HepG2 (cell line): Measurements from ENCODE around the gene GPS1. TPM values are rescaled to one million over a fixed set of nuclear protein-coding genes. Genes with fewer than 3 reads are reported as not detected.

Experiments
- CBX5 ChIP-seq: sonication (generic); formaldehyde crosslinking; IDR thresholded peaks from 2 replicates; pipeline ENCODE4 v1.4.0; 2020; ENCODE audit warnings: missing genetic modification reagents, borderline replicate concordance
- GLMP ChIP-seq: sonication (generic); formaldehyde crosslinking; IDR thresholded peaks from 2 replicates; pipeline ENCODE4 v1.9.0; 2021; ENCODE audit warnings: missing genetic modification reagents, mild to moderate bottlenecking, borderline replicate concordance
- MAZ ChIP-seq, 2 experiments: sonication (generic) in 1 of 2; formaldehyde crosslinking in 1 of 2; IDR thresholded peaks; 2 replicates each; pipeline versions ENCODE4 v1.5.0 to v1.6.1; 2012 to 2020; ENCODE audit warnings: low read depth in 2 of 2, mild to moderate bottlenecking in 2 of 2, borderline replicate concordance in 1 of 2, improper control_type of control experiment in 1 of 2, low read length in 1 of 2, missing genetic modification reagents in 1 of 2, moderate library complexity in 1 of 2
- MTERF4 ChIP-seq: sonication (generic); formaldehyde crosslinking; IDR thresholded peaks from 2 replicates; pipeline ENCODE4 v1.8.0; 2023; ENCODE audit warnings: mild to moderate bottlenecking, missing genetic modification reagents
- NONO ChIP-seq, 2 experiments: fragments of 450-650 bp in 1 of 2; sonication (generic) in 1 of 2; formaldehyde crosslinking in 1 of 2; IDR thresholded peaks in 1 of 2; conservative IDR thresholded peaks in 1 of 2; 2 replicates each; pipeline versions ENCODE4 v1.6.1 to v1.8.0; 2017 to 2022; ENCODE audit warnings: mild to moderate bottlenecking in 1 of 2, missing genetic modification reagents in 1 of 2, moderate library complexity in 1 of 2
- PAX8 ChIP-seq: sonication (generic); formaldehyde crosslinking; IDR thresholded peaks from 2 replicates; pipeline ENCODE4 v1.8.0; 2022; ENCODE audit warnings: mild to moderate bottlenecking, missing genetic modification reagents, borderline replicate concordance
- PHB2 ChIP-seq: fragments of 450-650 bp; IDR thresholded peaks from 2 replicates; pipeline ENCODE4 v1.6.1; 2018; ENCODE audit not compliant: partially characterized antibody
- TARDBP ChIP-seq: sonication (generic); formaldehyde crosslinking; IDR thresholded peaks from 2 replicates; pipeline ENCODE4 v1.8.0; 2022; ENCODE audit warnings: mild to moderate bottlenecking, missing genetic modification reagents
- TCF7 ChIP-seq: sonication (generic); IDR thresholded peaks from 2 replicates; pipeline ENCODE4 v1.6.1; 2016; ENCODE audit warnings: antibody characterized with exemption, low read depth
- ZHX1 ChIP-seq: sonication (generic); formaldehyde crosslinking; IDR thresholded peaks from 2 replicates; pipeline ENCODE4 v1.8.1; 2022; ENCODE audit warnings: low read depth, mild to moderate bottlenecking, missing genetic modification reagents
- ZMYM4 ChIP-seq: sonication (generic); formaldehyde crosslinking; IDR thresholded peaks from 2 replicates; pipeline ENCODE4 v1.8.1; 2023; ENCODE audit warnings: mild to moderate bottlenecking, missing genetic modification reagents
- ZNF136 ChIP-seq: sonication (generic); formaldehyde crosslinking; IDR thresholded peaks from 2 replicates; pipeline ENCODE4 v1.8.1; 2022; ENCODE audit warnings: low read depth, mild to moderate bottlenecking, moderate library complexity, missing genetic modification reagents
- ZNF292 ChIP-seq: sonication (generic); formaldehyde crosslinking; IDR thresholded peaks from 2 replicates; pipeline ENCODE4 v1.8.1; 2022; ENCODE audit warnings: mild to moderate bottlenecking, low read depth, missing genetic modification reagents, borderline replicate concordance
- ZNF317 ChIP-seq: sonication (generic); formaldehyde crosslinking; IDR thresholded peaks from 2 replicates; pipeline ENCODE4 v1.5.0; 2020; ENCODE audit warnings: mild to moderate bottlenecking, missing genetic modification reagents
- ZNF414 ChIP-seq: sonication (generic); formaldehyde crosslinking; IDR thresholded peaks from 2 replicates; pipeline ENCODE4 v1.5.0; 2020; ENCODE audit warnings: missing genetic modification reagents
- ZNF570 ChIP-seq: sonication (generic); formaldehyde crosslinking; IDR thresholded peaks from 2 replicates; pipeline ENCODE4 v1.4.0; 2020; ENCODE audit warnings: mild to moderate bottlenecking, missing genetic modification reagents, borderline replicate concordance
- ZNF572 ChIP-seq: sonication (generic); formaldehyde crosslinking; IDR thresholded peaks from 2 replicates; pipeline ENCODE4 v1.5.1; 2020; ENCODE audit warnings: mild to moderate bottlenecking, missing genetic modification reagents
- ZNF772 ChIP-seq: sonication (generic); formaldehyde crosslinking; IDR thresholded peaks from 2 replicates; pipeline ENCODE4 v1.5.0; 2020; ENCODE audit warnings: mild to moderate bottlenecking, missing genetic modification reagents
- ZNF879 ChIP-seq: sonication (generic); formaldehyde crosslinking; IDR thresholded peaks from 2 replicates; pipeline ENCODE4 v1.8.1; 2023; ENCODE audit warnings: missing genetic modification reagents
- ZXDC ChIP-seq: sonication (generic); formaldehyde crosslinking; IDR thresholded peaks from 2 replicates; pipeline ENCODE4 v1.5.0; 2020; ENCODE audit warnings: mild to moderate bottlenecking, missing genetic modification reagents
- polyA plus RNA-seq, 8 experiments: library from polyadenylated mRNA; depleted of rRNA in 3 of 8; stranded (reverse) in 7 of 8; unstranded in 1 of 8; fragments of >200 nt; fragmentation: Illumina TruSeq in 4 of 8; extraction: Trizol in 4 of 8; gene quantifications; 2 replicates each; pipeline versions ENCODE4 v1.2.1 to v1.2.3, GENCODE V29; 2011 to 2016; ENCODE audit warnings: low read depth in 4 of 8, missing spikeins in 1 of 8, mixed read lengths in 1 of 8; ENCODE audit not compliant: insufficient read depth in 1 of 8
- total RNA-seq, 5 experiments: library from RNA; depleted of rRNA; stranded (reverse); fragments of >200 nt; fragmentation: Illumina TruSeq; extraction: Trizol; gene quantifications; 2 replicates each; pipeline ENCODE4 v1.2.3, GENCODE V29; 2016; ENCODE audit warnings: low read depth in 1 of 5

The GPS1 gene
- total and polyA plus RNA-seq, 2 of the 13 experiments (the other 11 are each of a cell fraction or from before 2014, with no cell fraction given) = 124 to 128 TPM

- TF ChIP-seq ZNF292 (CRISPR knock-in tag) (no peak), ZNF570 (CRISPR knock-in tag) (no peak), ZXDC (CRISPR knock-in tag) (no peak), ZMYM4 (CRISPR knock-in tag) (no peak), TCF7 (no peak), ZNF414 (CRISPR knock-in tag) (no peak), TARDBP (0 out of 2 replicates have a peak, but pooled peaks have one; percentile 29), ZNF879 (CRISPR knock-in tag) (peak; percentile 28; the same call in 1 of the 2 replicates), ZNF317 (CRISPR knock-in tag) (no peak), ZHX1 (no peak), ZNF572 (CRISPR knock-in tag) (no peak), NONO (IDR thresholded peaks at IDR 0.05) (no peak), NONO (CRISPR knock-in tag; conservative IDR thresholded peaks at IDR 0.05) (peak; percentile 40; the same call in 1 of the 2 replicates), GLMP (CRISPR knock-in tag) (no peak), MAZ (IDR thresholded peaks at IDR 0.05; ENCODE audit: borderline replicate concordance, low read depth, low read length) (no peak), MAZ (CRISPR knock-in tag; IDR thresholded peaks at IDR 0.05; ENCODE audit: low read depth) (peak; percentile 49; the same call in 1 of the 2 replicates), MTERF4 (CRISPR knock-in tag) (no peak), CBX5 (0 out of 2 replicates have a peak, but pooled peaks have one; percentile 10), PHB2 (no peak), ZNF772 (CRISPR knock-in tag) (no peak), PAX8 (CRISPR knock-in tag) (no peak), ZNF136 (CRISPR knock-in tag) (no peak)
Measured at GRCh38 chr17:82097184-82097918, 45.7 kb downstream of the GPS1 start (continued).
